HepG2 (cell line): Measurements from ENCODE around the gene COG4. TPM values are rescaled to one million over a fixed set of nuclear protein-coding genes. Genes with fewer than 3 reads are reported as not detected.

Experiments used
- ARID2 ChIP-seq: sonication (generic); formaldehyde crosslinking; IDR thresholded peaks from 2 replicates; pipeline ENCODE4 v1.8.1; 2022; ENCODE audit warnings: mild to moderate bottlenecking, missing genetic modification reagents, borderline replicate concordance
- ATF1 ChIP-seq: IDR thresholded peaks from 2 replicates; pipeline ENCODE4 v1.6.1; 2016; ENCODE audit warnings: mild to moderate bottlenecking, control low read depth
- BRD4 ChIP-seq: sonication (generic); formaldehyde crosslinking; IDR thresholded peaks from 2 replicates; pipeline ENCODE4 v1.4.0; 2020; ENCODE audit warnings: missing genetic modification reagents
- EED ChIP-seq: sonication (generic); formaldehyde crosslinking; IDR thresholded peaks from 2 replicates; pipeline ENCODE4 v1.5.0; 2020; ENCODE audit warnings: mild to moderate bottlenecking, missing genetic modification reagents
- FOXP4 ChIP-seq: sonication (generic); formaldehyde crosslinking; IDR thresholded peaks from 2 replicates; pipeline ENCODE4 v1.4.0; 2020; ENCODE audit warnings: missing genetic modification reagents
- HINFP ChIP-seq: sonication (generic); formaldehyde crosslinking; IDR thresholded peaks from 2 replicates; pipeline ENCODE4 v1.4.0; 2020; ENCODE audit warnings: low read depth, mild to moderate bottlenecking, missing genetic modification reagents
- NFYB ChIP-seq: sonication (generic); formaldehyde crosslinking; IDR thresholded peaks from 2 replicates; pipeline ENCODE4 v1.4.0; 2020; ENCODE audit warnings: missing genetic modification reagents
- NR2C2 ChIP-seq: sonication (generic); formaldehyde crosslinking; IDR thresholded peaks from 2 replicates; pipeline ENCODE4 v1.4.0; 2020; ENCODE audit warnings: missing genetic modification reagents, mild to moderate bottlenecking, moderate library complexity, borderline replicate concordance
- NR2F1 ChIP-seq, 2 experiments: fragments of 450-650 bp in 1 of 2; formaldehyde crosslinking in 1 of 2; IDR thresholded peaks; 2 replicates each; pipeline versions ENCODE4 v1.5.0 to v1.6.1; 2016 to 2020; ENCODE audit warnings: mild to moderate bottlenecking in 1 of 2, missing compliant biosample characterization in 1 of 2, missing genetic modification reagents in 1 of 2, moderate library complexity in 1 of 2
- PAWR ChIP-seq: sonication (generic); formaldehyde crosslinking; IDR thresholded peaks from 2 replicates; pipeline ENCODE4 v1.4.0; 2020; ENCODE audit warnings: missing genetic modification reagents, mild to moderate bottlenecking, borderline replicate concordance
- RBM39 ChIP-seq: fragments of 200-400 bp; formaldehyde crosslinking; IDR thresholded peaks from one replicate; pipeline ENCODE4 v1.6.1; 2018; ENCODE audit warnings: antibody characterized with exemption, mild to moderate bottlenecking, low read depth, low read length; ENCODE audit not compliant: poor library complexity, severe bottlenecking
- REPIN1 ChIP-seq: sonication (generic); formaldehyde crosslinking; IDR thresholded peaks from 2 replicates; pipeline ENCODE4 v1.8.0; 2022; ENCODE audit warnings: missing genetic modification reagents, low read depth, mild to moderate bottlenecking, borderline replicate concordance
- SALL1 ChIP-seq: sonication (generic); formaldehyde crosslinking; IDR thresholded peaks from 2 replicates; pipeline ENCODE4 v1.8.0; 2022; ENCODE audit warnings: mild to moderate bottlenecking, missing genetic modification reagents
- TRIM22 ChIP-seq: fragments of 450-650 bp; IDR thresholded peaks from 2 replicates; pipeline ENCODE4 v1.6.1; 2017
- ZBTB46 ChIP-seq: sonication (generic); formaldehyde crosslinking; IDR thresholded peaks from 2 replicates; pipeline ENCODE4 v1.4.0; 2020; ENCODE audit warnings: mild to moderate bottlenecking, missing genetic modification reagents, borderline replicate concordance
- ZNF703 ChIP-seq: sonication (generic); formaldehyde crosslinking; IDR thresholded peaks from 2 replicates; pipeline ENCODE4 v1.5.1; 2020; ENCODE audit warnings: missing genetic modification reagents, mild to moderate bottlenecking, moderate library complexity, borderline replicate concordance
- ZNF710 ChIP-seq: sonication (generic); formaldehyde crosslinking; IDR thresholded peaks from 2 replicates; pipeline ENCODE4 v1.5.0; 2020; ENCODE audit warnings: mild to moderate bottlenecking, missing genetic modification reagents, borderline replicate concordance
- ZNF816 ChIP-seq: sonication (generic); formaldehyde crosslinking; IDR thresholded peaks from 2 replicates; pipeline ENCODE4 v1.8.0; 2022; ENCODE audit warnings: missing genetic modification reagents, mild to moderate bottlenecking, borderline replicate concordance
- ZNF841 ChIP-seq: sonication (generic); formaldehyde crosslinking; IDR thresholded peaks from 2 replicates; pipeline ENCODE4 v1.8.1; 2023; ENCODE audit warnings: missing genetic modification reagents, borderline replicate concordance
- polyA plus RNA-seq, 8 experiments: library from polyadenylated mRNA; depleted of rRNA in 3 of 8; stranded (reverse) in 7 of 8; unstranded in 1 of 8; fragments of >200 nt; fragmentation: Illumina TruSeq in 4 of 8; extraction: Trizol in 4 of 8; gene quantifications; 2 replicates each; pipeline versions ENCODE4 v1.2.1 to v1.2.3, GENCODE V29; 2011 to 2016; ENCODE audit warnings: low read depth in 4 of 8, missing spikeins in 1 of 8, mixed read lengths in 1 of 8; ENCODE audit not compliant: insufficient read depth in 1 of 8
- total RNA-seq, 5 experiments: library from RNA; depleted of rRNA; stranded (reverse); fragments of >200 nt; fragmentation: Illumina TruSeq; extraction: Trizol; gene quantifications; 2 replicates each; pipeline ENCODE4 v1.2.3, GENCODE V29; 2016; ENCODE audit warnings: low read depth in 1 of 5

Gene COG4
- total and polyA plus RNA-seq, 2 of the 13 experiments (the other 11 are each of a cell fraction or from before 2014, with no cell fraction given): 51.1 to 73.8 TPM

- TF ChIP-seq NR2F1 (CRISPR knock-in tag; IDR thresholded peaks at IDR 0.05) (no peak), ZBTB46 (no peak), ARID2 (CRISPR knock-in tag) (no peak), RBM39 (peak; percentile 32), FOXP4 (CRISPR knock-in tag) (peak; percentile 60; the same call in 1 of the 2 replicates), SALL1 (CRISPR knock-in tag) (peak; percentile 80), NFYB (CRISPR knock-in tag) (peak; percentile 58; the same call in 1 of the 2 replicates), ZNF703 (CRISPR knock-in tag) (peak; percentile 35; the same call in 1 of the 2 replicates), ATF1 (CRISPR knock-in tag) (peak; percentile 80), PAWR (no peak), ZNF841 (CRISPR knock-in tag) (no peak), BRD4 (CRISPR knock-in tag) (peak; percentile 96), HINFP (CRISPR knock-in tag) (peak; percentile 60), TRIM22 (no peak), ZNF816 (CRISPR knock-in tag) (no peak), REPIN1 (peak; percentile 71; the same call in 1 of the 2 replicates), ZNF710 (CRISPR knock-in tag) (peak; percentile 76; the same call in 1 of the 2 replicates), EED (CRISPR knock-in tag) (no peak; the same call in 1 of the 2 replicates), NR2C2 (peak; percentile 91)
Measured at GRCh38 chr16:70454222-70455034, 68.9 kb downstream of the COG4 start, which contains the start of gene FCSK (continued).
